DND-41 (cell line): ENCODE data around the gene FGF14.

ENCODE experiments used
- ATAC-seq: fragments of 200-7000 bp; cut with Tn5 transposase; 3 replicates; pipeline ENCODE4 v1.9.1; 2021; ENCODE audit warnings: low read depth; ENCODE audit not compliant: insufficient read depth
- DNase-seq: peaks from one replicate; pipeline ENCODE4 v3.0.0-alpha.2; 2020
- H2AFZ ChIP-seq: 2 replicates; pipeline ENCODE4 v1.6.0; 2012; ENCODE audit warnings: low read depth, low read length
- H3K27ac ChIP-seq: 2 replicates; pipeline ENCODE4 v1.5.1; 2012; ENCODE audit warnings: low read length, inconsistent platforms
- H3K27me3 ChIP-seq: fragments of 200-600 bp; sonication (generic); 2 replicates; pipeline ENCODE4 v1.6.0; 2012; ENCODE audit warnings: low read length, mild to moderate bottlenecking, inconsistent platforms; ENCODE audit not compliant: insufficient read depth, poor library complexity
- H3K36me3 ChIP-seq: 2 replicates; pipeline ENCODE4 v1.5.1; 2012; ENCODE audit warnings: low read length, inconsistent platforms; ENCODE audit not compliant: insufficient read depth
- H3K4me1 ChIP-seq: 2 replicates; pipeline ENCODE4 v1.5.1; 2012; ENCODE audit warnings: mild to moderate bottlenecking, low read length; ENCODE audit not compliant: insufficient read depth
- H3K4me2 ChIP-seq: 2 replicates; pipeline ENCODE4 v1.6.0; 2012; ENCODE audit warnings: mild to moderate bottlenecking, moderate library complexity, low read length, inconsistent platforms; ENCODE audit not compliant: insufficient read depth
- H3K4me3 ChIP-seq, 2 experiments: fragments of 200-600 bp in 1 of 2; shearing (Covaris generic) in 1 of 2; 2 replicates each; pipeline ENCODE4 v1.5.1; 2012 to 2016; ENCODE audit warnings: inconsistent platforms in 2 of 2, low read length in 2 of 2, mild to moderate bottlenecking in 2 of 2, low read depth in 1 of 2, moderate library complexity in 1 of 2
- H3K79me2 ChIP-seq: 2 replicates; pipeline ENCODE4 v1.6.0; 2012; ENCODE audit warnings: low read length, inconsistent platforms; ENCODE audit not compliant: insufficient read depth
- H3K9ac ChIP-seq: 2 replicates; pipeline ENCODE4 v1.6.0; 2012; ENCODE audit warnings: low read depth, mild to moderate bottlenecking, inconsistent platforms, low read length, moderate library complexity
- H3K9me3 ChIP-seq: 2 replicates; pipeline ENCODE4 v1.5.1; 2012; ENCODE audit warnings: low read length, moderate library complexity, mild to moderate bottlenecking, inconsistent platforms; ENCODE audit not compliant: insufficient read depth, severe bottlenecking
- H4K20me1 ChIP-seq: 2 replicates; pipeline ENCODE4 v1.6.0; 2012; ENCODE audit warnings: low read length; ENCODE audit not compliant: insufficient read depth
- EZH2 ChIP-seq: IDR thresholded peaks from 3 replicates; pipeline ENCODE4 v1.6.1; 2012; ENCODE audit warnings: borderline replicate concordance, low read depth, mild to moderate bottlenecking, moderate library complexity, low read length, inconsistent platforms; ENCODE audit not compliant: severe bottlenecking
- TF ChIP-seq, protein P1 (sequence below): IDR thresholded peaks from 2 replicates; pipeline ENCODE4 v1.5.1; 2012; ENCODE audit warnings: borderline replicate concordance, low read length, moderate library complexity, mild to moderate bottlenecking; ENCODE audit not compliant: poor library complexity, severe bottlenecking; ENCODE audit errors: extremely low read depth

FGF14 gene

DNA sequence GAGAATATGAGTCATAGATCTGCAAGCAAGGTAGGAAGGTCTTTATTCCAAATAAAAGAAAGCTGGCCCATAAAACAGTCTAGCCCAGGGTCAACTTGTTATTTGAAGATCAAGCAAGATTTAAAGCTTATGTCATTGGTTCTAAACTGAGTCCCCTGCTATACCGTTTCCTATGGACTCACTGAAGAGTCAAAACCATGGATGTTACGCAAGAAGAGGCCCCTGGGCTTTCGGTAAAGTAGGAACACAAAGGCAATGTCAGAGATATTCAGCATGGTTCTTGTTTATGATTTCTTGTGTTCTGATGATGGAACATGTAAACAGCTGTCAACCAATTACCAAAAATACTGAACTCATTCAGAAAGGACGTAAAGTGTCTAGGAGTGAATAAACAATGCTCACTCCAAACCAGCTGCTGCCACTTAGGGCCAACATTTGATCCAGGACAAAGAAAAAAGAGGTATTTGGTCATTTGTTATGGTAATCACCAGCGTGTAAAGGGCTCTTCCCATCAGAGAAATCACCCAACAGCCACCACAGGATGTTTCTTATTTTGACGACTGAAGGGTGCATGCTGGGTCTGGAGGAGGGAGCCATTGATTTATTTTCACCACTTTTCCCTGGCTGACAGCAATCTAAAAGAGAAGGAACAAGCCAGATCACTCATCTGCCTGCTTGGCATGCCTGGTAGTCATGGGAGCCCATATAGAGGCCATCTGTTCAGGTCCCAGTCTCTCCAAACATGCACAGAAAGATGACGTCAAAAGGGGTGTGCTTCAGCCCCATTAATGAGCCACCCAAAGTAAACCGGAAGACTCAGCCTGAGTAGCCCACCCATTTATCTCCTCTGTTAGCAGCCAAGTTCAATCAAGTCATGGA, 68.3 kb downstream of the FGF14 start:
- no peak overlapping the region for H2AFZ ChIP-seq
- no peak overlapping the region for H3K27ac ChIP-seq
- no peak overlapping the region for H3K9ac ChIP-seq
- H3K36me3 ChIP-seq: no peaks in the 10 kb centered on the region
- H3K79me2 ChIP-seq: no peaks in the 10 kb centered on the region
- no peaks in the 10 kb centered on the region for H3K27me3 ChIP-seq
- no peak for TF ChIP-seq EZH2
- TF ChIP-seq, protein P1, sequence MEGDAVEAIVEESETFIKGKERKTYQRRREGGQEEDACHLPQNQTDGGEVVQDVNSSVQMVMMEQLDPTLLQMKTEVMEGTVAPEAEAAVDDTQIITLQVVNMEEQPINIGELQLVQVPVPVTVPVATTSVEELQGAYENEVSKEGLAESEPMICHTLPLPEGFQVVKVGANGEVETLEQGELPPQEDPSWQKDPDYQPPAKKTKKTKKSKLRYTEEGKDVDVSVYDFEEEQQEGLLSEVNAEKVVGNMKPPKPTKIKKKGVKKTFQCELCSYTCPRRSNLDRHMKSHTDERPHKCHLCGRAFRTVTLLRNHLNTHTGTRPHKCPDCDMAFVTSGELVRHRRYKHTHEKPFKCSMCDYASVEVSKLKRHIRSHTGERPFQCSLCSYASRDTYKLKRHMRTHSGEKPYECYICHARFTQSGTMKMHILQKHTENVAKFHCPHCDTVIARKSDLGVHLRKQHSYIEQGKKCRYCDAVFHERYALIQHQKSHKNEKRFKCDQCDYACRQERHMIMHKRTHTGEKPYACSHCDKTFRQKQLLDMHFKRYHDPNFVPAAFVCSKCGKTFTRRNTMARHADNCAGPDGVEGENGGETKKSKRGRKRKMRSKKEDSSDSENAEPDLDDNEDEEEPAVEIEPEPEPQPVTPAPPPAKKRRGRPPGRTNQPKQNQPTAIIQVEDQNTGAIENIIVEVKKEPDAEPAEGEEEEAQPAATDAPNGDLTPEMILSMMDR: no peak
- H3K4me3 ChIP-seq: no peak overlapping the region
- DNase-seq (no peak), ATAC-seq (no peak)
- H3K4me1 ChIP-seq: no peaks in the 10 kb centered on the region
- H3K4me2 ChIP-seq: no peak overlapping the region
- no peaks in the 10 kb centered on the region for H3K9me3 ChIP-seq
- no peaks in the 10 kb centered on the region for H4K20me1 ChIP-seq

DNA sequence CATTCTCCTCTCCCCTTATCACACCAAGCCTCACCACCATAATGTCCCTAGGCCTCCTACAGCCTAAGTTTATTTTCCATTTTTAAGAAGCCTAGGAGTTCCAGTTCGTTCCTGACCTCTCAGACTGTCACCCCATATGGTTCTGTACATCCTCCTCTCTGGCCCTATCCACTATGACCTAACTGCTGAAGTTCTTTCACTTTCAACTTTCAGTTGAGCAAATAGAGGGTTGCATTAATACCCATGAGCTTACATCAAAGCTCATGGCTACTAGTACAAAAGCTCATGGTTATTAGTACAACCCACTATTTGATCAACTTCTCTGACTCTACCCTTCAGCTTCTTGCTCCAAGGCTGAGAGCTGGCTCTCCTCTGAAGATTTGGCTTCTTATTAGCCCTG, 72.9 kb downstream of the FGF14 start:
- H3K4me1 ChIP-seq: no peaks in the 10 kb centered on the region
- no peaks in the 10 kb centered on the region for H3K79me2 ChIP-seq
- H3K27ac ChIP-seq: no peak overlapping the region
- H2AFZ ChIP-seq: no peak overlapping the region
- DNase-seq: no peak
- H3K4me3 ChIP-seq: no peak overlapping the region
- no peaks in the 10 kb centered on the region for H3K27me3 ChIP-seq
- no peaks in the 10 kb centered on the region for H3K9me3 ChIP-seq
- H4K20me1 ChIP-seq: no peaks in the 10 kb centered on the region
- no peak for ATAC-seq
- H3K4me2 ChIP-seq: no peak overlapping the region
- H3K9ac ChIP-seq: no peak overlapping the region
- TF ChIP-seq EZH2: no peak
- TF ChIP-seq, protein P1: no peak
- H3K36me3 ChIP-seq: no peaks in the 10 kb centered on the region

DNA sequence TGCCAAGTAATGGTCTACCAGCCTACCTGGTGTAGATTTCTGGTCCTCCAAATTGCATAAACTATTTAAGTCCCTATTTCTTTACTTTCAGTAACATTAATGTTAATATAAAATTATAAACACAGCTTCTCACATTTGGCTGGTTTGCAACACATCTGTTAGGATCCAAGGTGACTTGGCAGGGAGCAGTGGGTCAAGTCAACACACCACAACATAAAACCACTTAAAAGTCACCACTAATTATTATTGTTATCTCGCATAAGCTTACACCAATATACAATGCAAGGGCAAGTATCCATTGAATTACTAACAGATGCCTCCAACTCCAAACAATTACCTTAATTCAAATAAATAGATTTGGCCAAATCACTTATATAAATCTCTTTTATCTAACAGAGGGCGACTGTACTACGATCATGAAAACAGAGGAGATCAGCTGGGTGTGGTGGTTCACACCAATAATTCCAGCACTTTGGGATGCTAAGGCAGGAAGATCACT, 74.7 kb downstream of the FGF14 start:
- no peaks in the 10 kb centered on the region for H4K20me1 ChIP-seq
- H3K79me2 ChIP-seq: no peaks in the 10 kb centered on the region
- no peak overlapping the region for H3K4me3 ChIP-seq
- H3K27me3 ChIP-seq: no peaks in the 10 kb centered on the region
- no peak for DNase-seq
- no peak for ATAC-seq
- TF ChIP-seq, protein P1: no peak
- TF ChIP-seq EZH2: no peak
- H3K9me3 ChIP-seq: no peaks in the 10 kb centered on the region
- H2AFZ ChIP-seq: no peak overlapping the region
- H3K36me3 ChIP-seq: no peaks in the 10 kb centered on the region
- H3K9ac ChIP-seq: no peak overlapping the region
- no peaks in the 10 kb centered on the region for H3K4me1 ChIP-seq
- no peak overlapping the region for H3K4me2 ChIP-seq
- no peak overlapping the region for H3K27ac ChIP-seq
